KMS-11 (cell line): ENCODE results near the gene CDC14C.
"Not testable (repeated sequence)": the region's sequence is repeated elsewhere in the genome, so short reads cannot be mapped to it uniquely, and the experiment has no call there.

Experiments used
- H2AFZ ChIP-seq: fragments of 200-600 bp; sonication (generic); 2 replicates; pipeline ENCODE4 v1.6.1; 2016; ENCODE audit warnings: antibody characterized with exemption, mixed run types, low read depth
- H3K27ac ChIP-seq: fragments of 200-600 bp; sonication (generic); 2 replicates; pipeline ENCODE4 v1.6.1; 2016; ENCODE audit warnings: mild to moderate bottlenecking, mixed run types
- H3K27me3 ChIP-seq: fragments of 200-600 bp; sonication (generic); 2 replicates; pipeline ENCODE4 v1.6.1; 2017; ENCODE audit warnings: mild to moderate bottlenecking, low read depth, mixed run types, moderate library complexity; ENCODE audit not compliant: insufficient read depth
- H3K36me3 ChIP-seq: fragments of 200-600 bp; sonication (generic); 2 replicates; pipeline ENCODE4 v1.6.1; 2017; ENCODE audit warnings: mild to moderate bottlenecking, mixed run types; ENCODE audit not compliant: insufficient read depth
- H3K4me1 ChIP-seq: fragments of 200-600 bp; sonication (generic); 2 replicates; pipeline ENCODE4 v1.6.1; 2016; ENCODE audit warnings: mild to moderate bottlenecking, low read depth, mixed run types; ENCODE audit not compliant: poor library complexity, severe bottlenecking
- H3K4me2 ChIP-seq: fragments of 200-600 bp; sonication (generic); 2 replicates; pipeline ENCODE4 v1.7.0; 2016; ENCODE audit warnings: mild to moderate bottlenecking, mixed run types
- H3K4me3 ChIP-seq: fragments of 200-600 bp; sonication (generic); IDR thresholded peaks from 2 replicates; pipeline ENCODE4 v1.6.1; 2017; ENCODE audit warnings: low read depth, low read length, mixed read lengths; ENCODE audit not compliant: insufficient read depth
- H3K79me2 ChIP-seq: fragments of 200-600 bp; sonication (generic); 2 replicates; pipeline ENCODE4 v1.6.1; 2016; ENCODE audit warnings: low read depth, mixed run types; ENCODE audit not compliant: insufficient read depth
- H3K9ac ChIP-seq: fragments of 200-600 bp; sonication (generic); 2 replicates; pipeline ENCODE4 v1.6.1; 2016; ENCODE audit warnings: mild to moderate bottlenecking, mixed run types
- H4K20me1 ChIP-seq: fragments of 200-600 bp; sonication (generic); 2 replicates; pipeline ENCODE4 v1.6.1; 2016; ENCODE audit warnings: mild to moderate bottlenecking, mixed run types; ENCODE audit not compliant: insufficient read depth
- CTCF ChIP-seq: fragments of 200-600 bp; sonication (generic); conservative IDR thresholded peaks from 2 replicates; pipeline ENCODE4 v1.6.1; 2017; ENCODE audit warnings: low read depth, mild to moderate bottlenecking, antibody characterized with exemption, low read length, moderate library complexity, mixed read lengths

The CDC14C gene

DNA sequence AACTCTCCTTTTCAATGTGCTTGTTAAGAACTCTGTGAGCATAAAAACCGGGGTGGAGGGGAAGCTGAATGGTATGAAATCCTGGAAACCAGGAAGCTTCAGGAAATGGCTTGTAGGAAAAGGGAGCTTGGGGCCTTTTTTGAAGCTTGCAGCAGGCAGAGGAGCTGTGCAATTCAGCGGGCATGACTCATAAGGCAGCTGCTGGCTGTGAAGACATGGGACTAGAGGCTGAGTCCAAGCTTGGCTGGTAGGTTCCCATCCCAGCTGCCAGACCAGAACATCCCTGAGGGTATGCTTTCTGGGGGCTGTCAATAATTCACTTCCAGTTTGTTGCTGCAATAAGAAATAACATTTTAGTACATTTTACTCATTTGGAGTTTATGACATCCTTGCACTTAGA lies 36.8 kb upstream of the CDC14C start:
- Histone ChIP-seq H3K4me3 (no peak overlapping the region), H3K79me2 (no peaks in the 10 kb centered on the region), H3K27me3 (no peaks in the 10 kb centered on the region), H3K27ac (no peak overlapping the region), H3K4me2 (no peak overlapping the region), H2AFZ (no peak overlapping the region), H3K9ac (no peak overlapping the region), H3K4me1 (no peaks in the 10 kb centered on the region), H4K20me1 (no peaks in the 10 kb centered on the region), H3K36me3 (no peaks in the 10 kb centered on the region)
- TF ChIP-seq CTCF, result no peak

- H2AFZ ChIP-seq, result no peak overlapping the region
- no peaks in the 10 kb centered on the region for H4K20me1 ChIP-seq
- H3K27ac ChIP-seq, result no peak overlapping the region
- H3K9ac ChIP-seq, result no peak overlapping the region
- 0 out of 2 replicates have a peak, but pooled peaks have one; percentile 21 for TF ChIP-seq CTCF
- no peaks in the 10 kb centered on the region for H3K79me2 ChIP-seq
- H3K4me1 ChIP-seq, result no peaks in the 10 kb centered on the region
- H3K36me3 ChIP-seq, result no peaks in the 10 kb centered on the region
- H3K27me3 ChIP-seq, result no peaks in the 10 kb centered on the region
- H3K4me2 ChIP-seq, result no peak overlapping the region
- H3K4me3 ChIP-seq, result no peak overlapping the region
These were observed 29.8 kb upstream of the CDC14C start for GRCh38 chr7:48894574-48894973.

DNA sequence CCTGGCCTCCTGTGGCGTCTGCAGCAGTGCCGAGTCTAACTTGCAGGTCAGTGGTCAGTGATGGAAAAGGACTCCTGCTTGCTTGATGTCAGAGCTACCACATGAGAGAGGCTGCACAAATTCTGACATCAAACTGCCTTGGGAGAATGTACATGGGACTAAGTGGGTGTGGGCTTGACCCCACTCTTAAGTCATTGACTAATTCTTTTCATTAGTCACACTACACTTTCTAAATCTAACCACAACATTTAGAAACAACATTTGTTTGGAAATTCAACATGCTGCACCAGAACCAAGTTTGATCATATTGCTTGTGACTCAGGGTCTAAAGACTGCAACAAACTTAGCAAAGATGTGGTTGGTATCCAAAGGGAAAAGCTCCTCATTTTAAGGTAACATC lies 24.4 kb upstream of the CDC14C start:
- no peak for TF ChIP-seq CTCF

DNA sequence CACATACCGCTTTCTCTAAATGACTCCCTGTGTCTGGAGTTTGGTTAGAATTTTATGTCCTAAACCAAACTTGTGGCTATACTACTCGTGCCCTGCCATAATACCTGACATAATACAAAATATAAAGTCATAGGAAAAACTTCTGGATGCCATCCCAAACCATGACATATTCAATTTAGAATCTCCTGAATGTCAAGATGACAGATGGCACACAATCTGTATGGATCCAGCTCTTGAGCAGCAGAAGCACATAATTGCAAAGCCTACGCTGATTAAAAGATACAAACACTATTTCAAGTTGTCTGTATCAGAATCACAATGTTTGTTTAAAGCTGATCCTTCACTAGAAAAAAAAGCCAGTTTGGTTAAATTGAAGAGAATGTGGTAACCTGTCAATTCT lies 22.4 kb upstream of the CDC14C start:
- H4K20me1 ChIP-seq, result no peaks in the 10 kb centered on the region
- no peaks in the 10 kb centered on the region for H3K36me3 ChIP-seq
- H3K27me3 ChIP-seq, result no peaks in the 10 kb centered on the region; the same call in 1 of the 2 replicates
- no peaks in the 10 kb centered on the region for H3K79me2 ChIP-seq
- no peak overlapping the region for H3K27ac ChIP-seq
- TF ChIP-seq CTCF, result no peak
- no peak overlapping the region for H3K9ac ChIP-seq
- no peak overlapping the region for H3K4me3 ChIP-seq
- H2AFZ ChIP-seq, result no peak overlapping the region
- H3K4me2 ChIP-seq, result no peak overlapping the region
- H3K4me1 ChIP-seq, result no peaks in the 10 kb centered on the region

More for the DNA sequence above, 24.4 kb upstream of the CDC14C start:
- Histone ChIP-seq H3K27ac (no peak overlapping the region), H3K79me2 (no peaks in the 10 kb centered on the region), H3K27me3 (no peaks in the 10 kb centered on the region; the same call in 1 of the 2 replicates), H2AFZ (no peak overlapping the region), H3K36me3 (no peaks in the 10 kb centered on the region), H3K4me3 (no peak overlapping the region), H3K4me2 (no peak overlapping the region), H4K20me1 (no peaks in the 10 kb centered on the region), H3K9ac (no peak overlapping the region), H3K4me1 (no peaks in the 10 kb centered on the region)

- no peak overlapping the region for H3K27ac ChIP-seq
- no peaks in the 10 kb centered on the region for H3K4me1 ChIP-seq
- no peak overlapping the region for H3K4me3 ChIP-seq
- H4K20me1 ChIP-seq, result no peaks in the 10 kb centered on the region
- H3K79me2 ChIP-seq, result no peaks in the 10 kb centered on the region
- no peak overlapping the region for H3K4me2 ChIP-seq
- H3K36me3 ChIP-seq, result no peaks in the 10 kb centered on the region
- H2AFZ ChIP-seq, result no peak overlapping the region
- TF ChIP-seq CTCF, result no peak
- H3K27me3 ChIP-seq, result no peaks in the 10 kb centered on the region; the same call in 1 of the 2 replicates
- no peak overlapping the region for H3K9ac ChIP-seq
These were observed 19.4 kb upstream of the CDC14C start for GRCh38 chr7:48904975-48905374.

DNA sequence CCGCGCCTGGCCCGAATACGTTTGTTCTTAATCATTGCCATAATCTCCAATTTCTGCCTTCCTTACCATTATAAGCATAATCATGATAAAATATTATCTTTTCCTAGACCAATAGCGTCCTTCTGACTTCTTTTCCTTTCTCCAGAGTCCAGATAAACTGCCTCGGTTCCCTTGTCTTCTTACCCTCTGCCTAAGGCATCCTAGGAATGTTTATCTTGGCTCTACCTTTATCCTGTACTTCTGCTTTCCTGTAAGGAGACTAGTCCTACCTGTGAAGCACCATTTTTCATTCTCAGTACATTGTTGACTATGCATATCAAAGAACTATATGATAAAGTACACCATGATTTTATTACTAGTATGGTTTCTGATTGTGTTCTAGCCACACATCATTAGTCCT lies 18.7 kb upstream of the CDC14C start:
- H3K79me2 ChIP-seq, H3K36me3 ChIP-seq, H3K4me1 ChIP-seq, H2AFZ ChIP-seq, H3K4me2 ChIP-seq, H3K27me3 ChIP-seq, H3K27ac ChIP-seq, H3K4me3 ChIP-seq, H4K20me1 ChIP-seq, H3K9ac ChIP-seq: not testable (repeated sequence)

GRCh38 chr7:48909887-48910286 lies 14.5 kb upstream of the CDC14C start:
- H4K20me1 ChIP-seq, H3K4me1 ChIP-seq, H3K4me3 ChIP-seq, H3K4me2 ChIP-seq, H3K79me2 ChIP-seq, H3K27me3 ChIP-seq, H3K9ac ChIP-seq, H3K27ac ChIP-seq, H3K36me3 ChIP-seq, H2AFZ ChIP-seq: not testable (repeated sequence)
